M059J (cell line): ENCODE measurements around the gene ZNF282. TPM values are rescaled to one million over a fixed set of nuclear protein-coding genes. Genes with fewer than 3 reads are reported as not detected.

Source experiments
- DNase-seq: peaks from one replicate; pipeline ENCODE4 v3.0.0-alpha.2; 2012; ENCODE audit warnings: low read depth
- total RNA-seq: library from RNA; depleted of rRNA; stranded (reverse); fragments of >200 nt; shearing (Covaris generic); gene quantifications from 2 replicates; pipeline ENCODE4 v1.2.3, GENCODE V29; 2014; rRNA removed

Gene ZNF282
- total RNA-seq: 9.9 and 21.4 TPM in 2 replicates

GRCh38 chr7:149195180-149196150, at the start of gene ZNF282:
ZNF282 (plus strand) TSS chr7:149195546; CDS start chr7:149195590, 44 bp downstream.
- DNase-seq: peak; percentile 91

GRCh38 chr7:149147072-149147751, 48.1 kb upstream of the ZNF282 start, which contains the start of gene ZNF398:
ZNF398 (plus strand) TSS chr7:149147453; CDS start chr7:149147743, 290 bp downstream.
- peak; percentile 66 for DNase-seq

GRCh38 chr7:149147752-149148653, 47.3 kb upstream of the ZNF282 start:
- DNase-seq: peak; percentile 55

GRCh38 chr7:149150981-149151380, 44.4 kb upstream of the ZNF282 start:
- no peak for DNase-seq

- DNase-seq: no peak
Measured at GRCh38 chr7:149153346-149153745, 42.0 kb upstream of the ZNF282 start.

DNA sequence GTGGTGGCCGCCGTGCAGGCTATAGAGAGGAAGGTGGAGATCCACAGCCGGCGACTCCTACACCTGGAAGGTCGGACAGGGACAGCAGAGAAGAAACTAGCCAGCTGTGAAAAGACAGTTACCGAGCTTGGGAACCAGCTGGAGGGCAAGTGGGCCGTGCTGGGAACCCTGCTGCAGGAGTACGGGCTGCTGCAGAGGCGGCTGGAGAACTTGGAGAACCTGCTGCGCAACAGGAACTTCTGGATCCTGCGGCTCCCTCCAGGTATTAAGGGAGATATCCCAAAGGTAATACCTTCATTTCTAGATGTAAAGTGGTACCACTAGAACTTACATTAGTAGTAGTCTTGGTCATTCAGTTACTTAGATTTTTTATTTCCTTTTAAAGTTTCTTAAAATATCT, 41.3 kb upstream of the ZNF282 start:
- DNase-seq: no peak

DNA sequence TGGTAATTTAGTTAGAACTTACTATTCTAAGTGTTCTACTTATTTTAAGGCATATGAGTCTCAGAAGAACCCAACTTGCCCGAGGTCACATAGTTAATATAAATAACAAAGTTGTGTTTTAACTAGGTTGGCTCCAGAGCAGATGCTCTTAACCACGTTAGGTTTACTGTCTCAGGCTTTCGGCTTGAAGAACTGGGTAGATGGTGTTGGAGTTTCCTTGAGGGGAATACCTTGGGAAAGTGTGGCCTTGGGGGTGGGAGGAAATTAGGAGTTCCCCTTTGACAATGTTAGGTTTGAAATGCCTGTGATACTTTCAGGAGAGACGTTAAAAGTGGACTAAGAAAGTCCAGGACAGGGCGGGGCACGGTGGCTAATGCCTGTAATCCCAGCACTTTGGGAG, 38.4 kb upstream of the ZNF282 start:
- DNase-seq: no peak

DNA sequence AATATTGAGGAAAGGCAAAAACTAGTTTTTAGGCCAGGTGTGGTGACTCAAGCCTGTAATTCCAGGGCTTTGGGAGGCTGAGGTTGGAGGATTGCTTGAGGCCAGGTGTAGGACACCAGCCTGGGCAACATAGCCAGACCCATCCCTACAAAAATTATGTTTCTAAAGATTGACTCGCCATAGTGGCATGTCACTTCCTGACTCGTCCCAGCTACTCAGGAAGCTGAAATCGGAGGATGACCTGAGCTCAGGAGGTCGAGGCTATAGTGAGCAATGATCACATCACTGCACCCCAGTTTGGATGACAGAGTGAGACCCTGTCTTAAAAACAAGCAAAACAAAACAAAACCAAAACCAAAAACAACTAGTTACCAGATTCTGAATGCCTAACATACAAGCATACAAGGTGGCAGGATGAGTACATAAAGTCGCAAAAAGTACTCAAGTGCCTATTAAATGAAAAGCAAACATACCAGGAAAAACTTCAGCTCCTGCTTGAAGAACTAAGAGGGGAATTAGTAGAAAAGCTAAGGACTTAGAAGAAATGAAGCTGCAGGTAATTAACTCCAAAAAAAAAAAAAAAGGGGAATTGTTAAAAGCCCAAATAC, 34.0 kb upstream of the ZNF282 start:
- DNase-seq: peak; percentile 77

DNA sequence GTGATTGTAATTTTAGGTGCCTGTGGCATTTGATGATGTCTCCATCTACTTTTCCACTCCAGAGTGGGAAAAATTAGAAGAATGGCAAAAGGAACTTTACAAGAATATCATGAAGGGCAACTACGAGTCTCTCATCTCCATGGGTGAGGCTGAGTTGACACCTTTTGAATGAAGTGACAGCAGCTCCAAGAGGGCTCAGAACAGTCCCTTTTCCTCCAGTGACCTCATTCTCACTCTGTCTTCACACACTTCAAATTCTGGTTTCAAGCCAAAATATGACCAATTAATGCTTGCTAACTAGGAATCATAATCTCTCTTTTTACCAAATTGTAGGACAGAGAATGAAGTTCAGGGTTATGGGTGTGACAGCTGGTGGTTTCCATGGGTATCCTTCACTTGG, 29.2 kb upstream of the ZNF282 start:
- no peak for DNase-seq

DNA sequence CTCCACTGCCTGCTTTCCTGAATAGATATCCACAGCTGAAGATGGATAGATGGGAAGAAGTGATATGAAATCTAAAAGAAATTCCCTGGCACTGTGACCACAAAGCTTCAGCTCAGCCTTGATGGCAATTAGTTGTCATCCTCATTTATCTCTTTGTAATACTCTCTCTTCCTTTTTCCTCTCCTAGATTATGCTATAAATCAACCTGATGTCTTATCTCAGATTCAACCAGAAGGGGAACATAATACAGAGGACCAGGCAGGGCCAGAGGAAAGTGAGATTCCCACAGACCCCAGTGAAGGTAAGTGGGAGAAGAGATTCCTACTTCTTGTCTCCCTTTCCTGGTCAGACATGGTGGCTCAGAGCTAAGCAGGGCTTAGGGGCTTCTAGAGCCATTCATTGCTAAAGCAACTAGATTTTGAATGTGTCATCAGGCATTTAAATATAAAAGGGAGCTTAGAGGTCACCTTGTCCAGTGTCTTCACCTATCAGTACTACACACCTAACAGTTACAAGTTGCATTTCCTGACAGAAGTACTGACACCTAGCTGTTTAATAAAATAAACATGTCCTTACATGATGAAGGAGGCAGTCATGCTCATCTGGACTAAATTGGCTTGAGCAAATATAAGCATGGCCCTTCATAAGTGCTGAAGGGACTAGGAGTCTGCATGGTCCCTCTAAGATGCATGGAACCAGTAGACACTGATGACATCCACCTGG, 28.6 kb upstream of the ZNF282 start:
- no peak for DNase-seq

DNA sequence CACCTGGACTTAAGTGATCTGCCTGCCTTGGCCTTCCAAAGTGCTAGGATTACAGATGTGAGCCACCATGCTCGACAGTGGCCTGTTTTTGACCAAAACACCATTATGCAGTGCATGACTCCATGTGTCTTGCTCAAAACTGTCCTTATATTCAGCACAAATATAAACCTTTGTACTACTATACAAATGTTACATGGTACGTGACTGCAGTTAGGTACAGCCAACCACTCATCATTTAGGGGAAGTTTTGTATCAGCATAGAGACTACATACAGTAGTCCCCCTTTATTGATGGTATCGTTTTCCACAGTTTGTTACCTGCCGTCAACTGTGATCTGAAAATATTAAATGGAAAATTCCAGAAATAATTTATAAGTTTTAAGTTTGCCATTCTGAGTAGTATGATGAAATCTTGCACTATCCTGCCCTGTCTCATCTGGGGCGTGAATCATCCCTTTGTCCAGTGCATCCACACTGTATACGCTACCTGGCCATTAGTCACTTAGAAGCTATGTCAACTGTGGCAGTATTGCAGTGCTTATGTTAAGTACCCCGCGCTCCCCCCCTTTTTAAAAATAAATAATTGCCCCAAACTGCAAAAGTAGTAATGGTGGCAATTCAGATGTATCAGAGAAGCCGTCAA, 23.3 kb upstream of the ZNF282 start:
- peak; percentile 64 for DNase-seq

DNA sequence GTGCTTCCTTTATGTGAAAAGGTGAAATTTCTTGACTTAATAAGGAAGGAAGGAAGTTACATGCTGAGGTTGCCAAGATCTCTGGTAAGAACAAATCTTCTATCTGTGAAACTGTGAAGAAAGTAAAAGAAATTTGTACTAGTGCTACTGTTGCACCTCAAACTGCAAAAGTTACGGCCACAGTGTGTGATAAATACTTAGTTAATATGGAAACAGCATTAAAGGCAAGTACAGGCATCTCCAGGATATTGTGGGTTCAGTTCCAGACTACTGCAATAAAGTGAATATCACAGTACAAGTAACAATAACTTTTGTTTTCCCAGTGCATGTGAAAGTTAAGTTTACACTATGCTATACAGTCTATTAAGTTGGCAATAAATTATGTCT, 22.8 kb upstream of the ZNF282 start:
- DNase-seq: no peak

DNA sequence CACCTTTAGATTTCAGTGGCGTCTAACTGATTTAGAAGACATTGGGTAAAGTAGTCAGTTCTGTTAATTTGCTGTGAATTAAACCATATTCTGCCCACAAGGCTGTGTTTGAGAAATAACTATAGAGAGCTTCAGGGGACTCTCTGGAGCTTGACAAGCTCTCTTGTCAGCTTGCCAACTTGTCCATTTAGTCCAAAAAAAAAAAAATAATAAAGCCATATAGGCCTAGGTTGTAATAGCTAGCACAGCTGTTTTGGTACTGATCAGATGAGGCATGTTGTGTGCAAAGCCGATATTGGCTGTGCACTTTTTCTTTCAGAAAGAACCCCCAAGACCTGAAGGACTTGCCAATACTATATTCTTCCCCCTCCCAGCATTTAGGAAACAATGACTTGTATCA, 20.2 kb upstream of the ZNF282 start:
- no peak for DNase-seq

GRCh38 chr7:149179241-149179640, 16.1 kb upstream of the ZNF282 start:
- no peak for DNase-seq

- DNase-seq: no peak
Measured at GRCh38 chr7:149180722-149181449, 14.5 kb upstream of the ZNF282 start.

- DNase-seq: no peak
Measured at GRCh38 chr7:149181450-149181790, 13.9 kb upstream of the ZNF282 start.

GRCh38 chr7:149184274-149184673, 11.1 kb upstream of the ZNF282 start:
- DNase-seq: no peak

DNA sequence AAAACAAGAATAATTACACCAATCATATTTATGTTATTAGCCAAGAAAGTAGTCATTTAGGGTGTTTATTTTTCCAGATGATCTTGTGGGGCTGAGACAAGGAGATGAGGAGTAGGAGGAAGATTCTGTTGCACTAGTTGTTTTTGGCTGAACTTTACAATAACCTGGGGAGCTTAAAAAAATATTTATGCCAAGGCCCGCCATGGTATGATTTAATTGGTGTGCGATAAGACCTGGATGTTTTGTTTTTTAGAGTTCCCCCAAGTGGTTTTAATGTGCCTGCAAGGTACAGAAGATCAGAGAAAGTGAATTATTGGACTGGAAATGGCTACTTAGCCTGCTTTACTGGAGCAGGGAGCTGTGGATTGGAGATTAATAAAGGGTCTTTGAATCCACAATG, 7.1 kb upstream of the ZNF282 start:
- no peak for DNase-seq

DNA sequence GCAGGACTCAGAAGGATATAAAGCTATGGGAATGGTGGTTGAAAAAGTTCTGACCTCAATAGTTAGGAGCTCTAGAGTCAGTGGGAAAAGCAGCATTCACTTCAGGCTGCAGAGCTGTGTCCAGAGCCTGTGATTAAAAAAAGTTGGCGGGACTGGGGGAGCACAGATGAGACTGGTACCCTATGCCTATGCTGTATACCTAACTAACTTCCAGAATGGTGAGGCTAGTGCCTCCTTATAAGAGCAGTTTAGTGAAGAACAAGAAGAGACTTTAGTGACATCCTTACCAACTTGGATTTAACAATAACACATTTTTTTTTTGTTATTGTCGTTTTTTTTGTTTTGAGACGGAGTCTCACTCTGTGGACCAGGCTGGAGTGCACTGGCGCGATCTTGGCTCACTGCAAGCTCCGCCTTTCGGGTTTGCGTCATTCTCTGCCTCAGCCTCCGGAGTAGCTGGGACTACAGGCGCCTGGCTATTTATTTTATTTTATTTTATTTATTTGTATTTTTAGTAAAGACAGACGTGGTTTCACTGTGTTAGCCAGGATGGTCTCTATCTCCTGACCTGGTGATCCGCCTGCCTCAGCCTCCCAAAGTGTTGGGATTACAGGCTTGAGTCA, 6.6 kb upstream of the ZNF282 start:
- no peak for DNase-seq
